Breast epithelium (tissue), 3 donors: ENCODE data around the gene RARRES2.
"Not testable (repeated sequence)": the region's sequence is repeated elsewhere in the genome, so short reads cannot be mapped to it uniquely, and the experiment has no call there.

Experiments
- CTCF ChIP-seq, 3 donors: fragments of 450-650 bp; IDR thresholded peaks; one replicate each; pipeline ENCODE4 v1.5.1; 2016 to 2017; ENCODE audit warnings: antibody characterized with exemption in 3 of 3, mild to moderate bottlenecking in 3 of 3, moderate library complexity in 3 of 3
- POLR2A ChIP-seq: fragments of 450-650 bp; IDR thresholded peaks from one replicate; pipeline ENCODE4 v1.6.1; 2016; ENCODE audit warnings: antibody characterized with exemption, mild to moderate bottlenecking, moderate library complexity
- POLR2AphosphoS5 ChIP-seq, 3 donors: sonication (generic); formaldehyde crosslinking; IDR thresholded peaks; one replicate each; pipeline ENCODE4 v1.6.1; 2017; ENCODE audit warnings: antibody characterized with exemption in 3 of 3

- not testable (repeated sequence) for TF ChIP-seq CTCF (IDR thresholded peaks at IDR 0.05); POLR2A; POLR2AphosphoS5 (IDR thresholded peaks at IDR 0.05)
These were observed 35.1 kb downstream of the RARRES2 start for GRCh38 chr7:150306377-150306776.
